ENCODE measurements around the gene MAML2. TPM values are rescaled to one million over a fixed set of nuclear protein-coding genes. Genes with fewer than 3 reads are reported as not detected.

Gene MAML2
- total and polyA plus RNA-seq, 2 experiments from 2014 or later, result 1.1 to 8.2 TPM

GRCh38 chr11:96257036-96257435, 86.0 kb downstream of the MAML2 start:
- Histone ChIP-seq H3K36me3 (no peaks in the 10 kb centered on the region), H3K27me3 (no peaks in the 10 kb centered on the region), H3K9me3 (ENCODE audit: low read depth) (no peaks in the 10 kb centered on the region), H3K4me1 (ENCODE audit: low read depth) (peaks cover 29% of the 10 kb centered on the region), H3K27ac (peak overlapping the region; percentile 10), H3K4me3 (no peak overlapping the region)
- no peak for TF ChIP-seq CTCF (IDR thresholded peaks at IDR 0.05; ENCODE audit: low read depth, low read length)
- DNase-seq (ENCODE audit: low read depth in 1 of 2, low spot score in 1 of 2), result no peak

- no peak for DNase-seq (ENCODE audit: low read depth in 1 of 2, low spot score in 1 of 2)
- H3K4me3 ChIP-seq, result no peak overlapping the region
- TF ChIP-seq CTCF (IDR thresholded peaks at IDR 0.05; ENCODE audit: low read depth, low read length), result no peak
- peaks cover 29% of the 10 kb centered on the region for H3K4me1 ChIP-seq (ENCODE audit: low read depth)
- peak overlapping the region; percentile 10 for H3K27ac ChIP-seq
- no peaks in the 10 kb centered on the region for H3K27me3 ChIP-seq
- H3K9me3 ChIP-seq (ENCODE audit: low read depth), result no peaks in the 10 kb centered on the region
- H3K36me3 ChIP-seq, result no peaks in the 10 kb centered on the region
Observed at GRCh38 chr11:96256215-96257011, 86.6 kb downstream of the MAML2 start.

GRCh38 chr11:96254854-96255253, 88.1 kb downstream of the MAML2 start:
- Histone ChIP-seq H3K27me3 (no peaks in the 10 kb centered on the region), H3K4me1 (ENCODE audit: low read depth) (peaks cover 29% of the 10 kb centered on the region), H3K9me3 (ENCODE audit: low read depth) (no peaks in the 10 kb centered on the region), H3K4me3 (no peak overlapping the region), H3K27ac (peak overlapping the region; percentile 73), H3K36me3 (no peaks in the 10 kb centered on the region)
- no peak for TF ChIP-seq CTCF (IDR thresholded peaks at IDR 0.05; ENCODE audit: low read depth, low read length)
- DNase-seq (ENCODE audit: low read depth in 1 of 2, low spot score in 1 of 2), result no peak

- TF ChIP-seq CTCF (IDR thresholded peaks at IDR 0.05; ENCODE audit: low read depth, low read length), result no peak
- Histone ChIP-seq H3K27ac (peak overlapping the region; percentile 73), H3K4me3 (peak overlapping the region; percentile 1), H3K36me3 (no peaks in the 10 kb centered on the region), H3K27me3 (no peaks in the 10 kb centered on the region), H3K9me3 (ENCODE audit: low read depth) (no peaks in the 10 kb centered on the region), H3K4me1 (ENCODE audit: low read depth) (peaks cover 29% of the 10 kb centered on the region)
- peak; percentile 54 to 94 for DNase-seq (ENCODE audit: low read depth in 1 of 2, low spot score in 1 of 2)
Observed at GRCh38 chr11:96254087-96254486, 88.9 kb downstream of the MAML2 start.

- H3K9me3 ChIP-seq (ENCODE audit: low read depth), result no peaks in the 10 kb centered on the region
- peak overlapping the region; percentile 45 for H3K27ac ChIP-seq
- no peak for DNase-seq (ENCODE audit: low read depth in 1 of 2, low spot score in 1 of 2)
- H3K27me3 ChIP-seq, result no peaks in the 10 kb centered on the region
- no peak for TF ChIP-seq CTCF (IDR thresholded peaks at IDR 0.05; ENCODE audit: low read depth, low read length)
- peaks cover 20% of the 10 kb centered on the region for H3K4me1 ChIP-seq (ENCODE audit: low read depth)
- no peaks in the 10 kb centered on the region for H3K36me3 ChIP-seq
- H3K4me3 ChIP-seq, result no peak overlapping the region
Observed at GRCh38 chr11:96246718-96247552, 96.1 kb downstream of the MAML2 start.
